Mucosa of descending colon (tissue), 3 donors: ENCODE data around the gene MAPKBP1. TPM values are rescaled to one million over a fixed set of nuclear protein-coding genes. Genes with fewer than 3 reads are reported as not detected.
A peak's percentile ranks its signal among the peaks of the same experiment; 100 is the strongest.
"Not testable (repeated sequence)": the region's sequence is repeated elsewhere in the genome, so short reads cannot be mapped to it uniquely, and the experiment has no call there.

Experiments
- ATAC-seq: fragments of 200-7000 bp; cut with Tn5 transposase; one replicate; pipeline ENCODE4 v1.9.1; 2020; ENCODE audit warnings: mild to moderate bottlenecking, moderate library complexity
- DNase-seq, 3 donors: peaks; one replicate each; pipeline ENCODE4 v3.0.0-alpha.2; 2020
- H3K36me3 ChIP-seq: fragments of 200-600 bp; one replicate; pipeline ENCODE4 v1.8.0; 2021; ENCODE audit warnings: low read depth, mild to moderate bottlenecking
- H3K4me1 ChIP-seq: fragments of 200-600 bp; one replicate; pipeline ENCODE4 v1.8.0; 2021; ENCODE audit warnings: low read depth, mild to moderate bottlenecking
- H3K4me3 ChIP-seq: fragments of 200-600 bp; one replicate; pipeline ENCODE4 v1.8.0; 2021; ENCODE audit warnings: mild to moderate bottlenecking
- H3K9me3 ChIP-seq: fragments of 200-600 bp; one replicate; pipeline ENCODE4 v1.8.0; 2021; ENCODE audit warnings: mild to moderate bottlenecking
- intact Hi-C, 2 donors: fragments of 100-400 bp; cut with DNase I in 1 of 2; cut with micrococcal nuclease in 1 of 2; formaldehyde crosslinking; loops; one replicate each; pipeline versions ENCODE4 v1.11.0 to v1.11.1; 2022; cut with DNase I, micrococcal nuclease
- total RNA-seq, 3 donors: library from RNA; stranded (reverse); fragmentation: NEBNext Ultra II Directional in 2 of 3; extraction: Animal tissue kit (Norgen Biotek cat#: 25700) in 2 of 3; gene quantifications; one replicate each; pipeline versions ENCODE4 v1.2.1 to v1.2.4, GENCODE V29; 2021 to 2023
- TF ChIP-seq, protein P1 (sequence below): fragments of 200-600 bp; IDR thresholded peaks from one replicate; pipeline ENCODE4 v1.8.0; 2022; ENCODE audit warnings: antibody characterized with exemption, mild to moderate bottlenecking
- donor health status: DM: no; HTN: no; CAD: no; lungs with moderate emphysema.
- donor health status: DM: no; HTN: no; CAD: no.
- donor health status: DM: no; HTN: yes; CAD: no.

The MAPKBP1 gene
- total RNA-seq, 3 donors from 2014 or later = 15.2 to 35.5 (median 16.0) TPM

GRCh38 chr15:41734079-41734478 is 40.2 kb upstream of the MAPKBP1 start:
- Histone ChIP-seq H3K4me3 (no peak overlapping the region), H3K36me3 (peaks cover 7% of the 10 kb centered on the region), H3K4me1 (no peaks in the 10 kb centered on the region), H3K9me3 (no peaks in the 10 kb centered on the region)
- DNase-seq (no peak), ATAC-seq (no peak)
- TF ChIP-seq, protein P1, sequence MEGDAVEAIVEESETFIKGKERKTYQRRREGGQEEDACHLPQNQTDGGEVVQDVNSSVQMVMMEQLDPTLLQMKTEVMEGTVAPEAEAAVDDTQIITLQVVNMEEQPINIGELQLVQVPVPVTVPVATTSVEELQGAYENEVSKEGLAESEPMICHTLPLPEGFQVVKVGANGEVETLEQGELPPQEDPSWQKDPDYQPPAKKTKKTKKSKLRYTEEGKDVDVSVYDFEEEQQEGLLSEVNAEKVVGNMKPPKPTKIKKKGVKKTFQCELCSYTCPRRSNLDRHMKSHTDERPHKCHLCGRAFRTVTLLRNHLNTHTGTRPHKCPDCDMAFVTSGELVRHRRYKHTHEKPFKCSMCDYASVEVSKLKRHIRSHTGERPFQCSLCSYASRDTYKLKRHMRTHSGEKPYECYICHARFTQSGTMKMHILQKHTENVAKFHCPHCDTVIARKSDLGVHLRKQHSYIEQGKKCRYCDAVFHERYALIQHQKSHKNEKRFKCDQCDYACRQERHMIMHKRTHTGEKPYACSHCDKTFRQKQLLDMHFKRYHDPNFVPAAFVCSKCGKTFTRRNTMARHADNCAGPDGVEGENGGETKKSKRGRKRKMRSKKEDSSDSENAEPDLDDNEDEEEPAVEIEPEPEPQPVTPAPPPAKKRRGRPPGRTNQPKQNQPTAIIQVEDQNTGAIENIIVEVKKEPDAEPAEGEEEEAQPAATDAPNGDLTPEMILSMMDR = no peak
- intact Hi-C loops = no loop called here

DNA sequence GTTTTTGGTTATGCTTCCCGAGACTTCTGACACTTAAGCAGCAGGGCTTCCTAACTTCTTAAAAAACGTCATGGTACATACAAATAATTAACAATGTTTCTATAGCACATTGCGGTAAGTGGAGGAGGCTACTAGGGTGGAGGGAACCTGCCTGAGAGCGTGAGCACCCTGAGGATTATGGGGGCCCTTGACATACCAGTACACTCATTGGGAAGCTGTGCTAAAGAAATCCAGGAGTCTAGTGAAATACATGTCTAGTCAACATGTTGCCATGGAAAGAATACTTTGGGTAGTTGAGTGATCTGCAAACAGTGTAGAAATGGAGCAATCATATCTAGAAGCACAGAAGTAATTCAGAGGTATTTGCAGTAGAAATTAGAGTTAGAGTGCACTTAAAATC is 39.2 kb upstream of the MAPKBP1 start:
- H3K4me1 ChIP-seq = no peaks in the 10 kb centered on the region
- TF ChIP-seq, protein P1 = no peak
- DNase-seq (no peak), ATAC-seq (no peak)
- intact Hi-C loops = no loop called here
- no peak overlapping the region for H3K4me3 ChIP-seq
- peaks cover 7% of the 10 kb centered on the region for H3K36me3 ChIP-seq
- no peaks in the 10 kb centered on the region for H3K9me3 ChIP-seq

DNA sequence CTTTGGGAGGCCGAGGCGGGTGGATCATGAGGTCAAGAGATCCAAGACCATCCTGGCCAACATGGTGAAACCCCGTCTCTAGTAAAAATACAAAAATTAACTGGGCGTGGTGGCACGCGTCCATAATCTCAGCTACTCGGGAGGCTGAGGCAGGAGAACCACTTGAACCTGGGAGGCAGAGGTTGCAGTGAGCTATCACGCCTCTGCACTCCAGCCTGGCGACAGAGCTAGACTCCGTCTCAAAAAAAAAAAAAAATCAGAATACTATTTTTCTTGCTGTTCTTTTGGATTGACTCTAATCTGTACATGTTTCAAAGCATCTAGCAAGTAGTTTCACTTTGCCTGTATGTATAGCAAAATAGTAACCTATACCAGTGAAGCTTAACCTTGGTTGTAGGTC is 38.8 kb upstream of the MAPKBP1 start:
- ATAC-seq, intact Hi-C loops, H3K4me3 ChIP-seq, H3K9me3 ChIP-seq, DNase-seq, H3K36me3 ChIP-seq, H3K4me1 ChIP-seq: not testable (repeated sequence)

GRCh38 chr15:41746802-41747201 is 27.5 kb upstream of the MAPKBP1 start:
- TF ChIP-seq, protein P1 = no peak
- Histone ChIP-seq H3K4me3 (no peak overlapping the region), H3K4me1 (no peaks in the 10 kb centered on the region), H3K36me3 (no peaks in the 10 kb centered on the region), H3K9me3 (no peaks in the 10 kb centered on the region)
- intact Hi-C loops = no loop called here
- ATAC-seq = no peak
- DNase-seq = no peak

GRCh38 chr15:41756198-41756597 is 18.1 kb upstream of the MAPKBP1 start:
- Histone ChIP-seq H3K4me3 (no peak overlapping the region), H3K36me3 (no peaks in the 10 kb centered on the region), H3K4me1 (no peaks in the 10 kb centered on the region), H3K9me3 (no peaks in the 10 kb centered on the region)
- no peak for DNase-seq
- no peak for ATAC-seq
- TF ChIP-seq, protein P1 = no peak
- intact Hi-C loops = no loop called here

- H3K4me3 ChIP-seq = no peak overlapping the region
- TF ChIP-seq, protein P1 = peak; percentile 35
- intact Hi-C loops = loop anchor here (5.0 kb wide), 1 partner anchor 39 kb away; no protein-coding TSS in a partner anchor
- peaks cover 14% of the 10 kb centered on the region for H3K4me1 ChIP-seq
- DNase-seq (peak in 2 of 3 donors; percentile 32 to 66), ATAC-seq (peak; percentile 24)
- no peaks in the 10 kb centered on the region for H3K9me3 ChIP-seq
- no peaks in the 10 kb centered on the region for H3K36me3 ChIP-seq
Measured at GRCh38 chr15:41772720-41773331, 1.5 kb upstream of the MAPKBP1 start.
